VCaP (cell line): ENCODE measurements around the gene PTN.

Experiments
- H3K27ac ChIP-seq: fragments of 450-650 bp; 2 replicates; pipeline ENCODE4 v1.5.1; 2017
- CTCF ChIP-seq: fragments of 450-650 bp; conservative IDR thresholded peaks from 2 replicates; pipeline ENCODE4 v1.5.1; 2017; ENCODE audit warnings: mild to moderate bottlenecking, moderate library complexity

PTN gene

GRCh38 chr7:137304165-137304564, 39.4 kb downstream of the PTN start:
- no peak for TF ChIP-seq CTCF
- no peak overlapping the region for H3K27ac ChIP-seq

GRCh38 chr7:137302081-137302480, 41.5 kb downstream of the PTN start:
- TF ChIP-seq CTCF = no peak
- H3K27ac ChIP-seq = no peak overlapping the region

- no peak for TF ChIP-seq CTCF
Measured at GRCh38 chr7:137298464-137298794, 45.1 kb downstream of the PTN start.

GRCh38 chr7:137297551-137298463, 45.7 kb downstream of the PTN start:
- TF ChIP-seq CTCF = no peak
- no peak overlapping the region for H3K27ac ChIP-seq

More at GRCh38 chr7:137298464-137298794, 45.1 kb downstream of the PTN start:
- no peak overlapping the region for H3K27ac ChIP-seq

- no peak overlapping the region for H3K27ac ChIP-seq
- no peak for TF ChIP-seq CTCF
Measured at GRCh38 chr7:137296576-137296975, 47.0 kb downstream of the PTN start.

GRCh38 chr7:137295739-137296324, 47.7 kb downstream of the PTN start:
- H3K27ac ChIP-seq = no peak overlapping the region
- no peak for TF ChIP-seq CTCF

GRCh38 chr7:137289101-137289500, 54.4 kb downstream of the PTN start:
- no peak for TF ChIP-seq CTCF
- H3K27ac ChIP-seq = no peak overlapping the region
